Ovary (tissue), 3 donors: ENCODE data around the gene PTPRH.

Source experiments
- CTCF ChIP-seq, 3 donors: fragments of 450-650 bp in 2 of 3; fragments of 200-600 bp in 1 of 3; IDR thresholded peaks; one replicate each; pipeline versions ENCODE4 v1.5.1 to v1.8.0; 2016 to 2022; ENCODE audit warnings: antibody characterized with exemption in 3 of 3, mild to moderate bottlenecking in 1 of 3
- POLR2A ChIP-seq: fragments of 450-650 bp; IDR thresholded peaks from one replicate; pipeline ENCODE4 v1.6.1; 2017; ENCODE audit warnings: antibody characterized with exemption, mild to moderate bottlenecking, moderate library complexity
- donor health status: DM: no; HTN: no; CAD: no.

- TF ChIP-seq CTCF (IDR thresholded peaks at IDR 0.05): no peak
- no peak for TF ChIP-seq POLR2A
Measured at GRCh38 chr19:55254625-55254977, 45.3 kb upstream of the PTPRH start.
